HepG2 (cell line): Measurements from ENCODE around the gene FAM174A. TPM values are rescaled to one million over a fixed set of nuclear protein-coding genes. Genes with fewer than 3 reads are reported as not detected.
A peak's percentile ranks its signal among the peaks of the same experiment; 100 is the strongest.

Experiments
- ATAC-seq: fragments of 200-7000 bp; cut with Tn5 transposase; 3 replicates; pipeline ENCODE4 v1.9.1; 2020; ENCODE audit warnings: mild to moderate bottlenecking, moderate library complexity
- BruUV-seq: library from RNA; stranded (reverse); fragments of 400-500 nt; replicated peaks from 2 replicates; lab custom pipeline; 2021; lab: Mats Ljungman, UMichigan
- CTCF ChIA-PET: fragments of 300-600 bp; formaldehyde crosslinking; extraction: SDS; loops from one replicate; lab custom pipeline; 2021; ENCODE audit warnings: low total read pairs, inconsistent platforms, low intra/inter-chr PET ratio; lab: Yijun Ruan, JAX
- POLR2A ChIA-PET: fragments of 350-600 bp; sonication (Branson Sonifier 250); formaldehyde crosslinking; loops from one replicate; lab custom pipeline; 2020; ENCODE audit warnings: antibody characterized with exemption, inconsistent platforms; lab: Yijun Ruan, JAX
- DNase-seq: peaks from one replicate; pipeline ENCODE4 v3.0.0-alpha.2; 2015; ENCODE audit warnings: low spot score
- FAIRE-seq: peaks from 3 replicates; lab custom pipeline; 2011; peaks lifted over from hg19 to GRCh38; lab: Jason Lieb, UNC
- H2AFZ ChIP-seq: one replicate; pipeline ENCODE4 v1.6.1; 2011; ENCODE audit warnings: low read length, inconsistent platforms
- H3K27ac ChIP-seq: fragments of 300-600 bp; 3 replicates; pipeline ENCODE4 v1.8.0; 2011; ENCODE audit warnings: mixed run types, mild to moderate bottlenecking, mixed read lengths, low read length, inconsistent platforms; ENCODE audit not compliant: insufficient read depth; ENCODE audit errors: extremely low read length
- H3K27me3 ChIP-seq, 2 experiments: fragments of 200-600 bp in 1 of 2; 2 replicates in 1 of 2; 3 replicates in 1 of 2; pipeline versions ENCODE4 v1.6.0 to v1.8.0; 2011; ENCODE audit warnings: low read length in 2 of 2, mild to moderate bottlenecking in 2 of 2, moderate library complexity in 2 of 2, inconsistent platforms in 1 of 2; ENCODE audit not compliant: insufficient read depth in 2 of 2, control insufficient read depth in 1 of 2
- H3K36me3 ChIP-seq, 2 experiments: fragments of 200-600 bp in 1 of 2; replicated peaks in 1 of 2; 2 replicates in 1 of 2; 3 replicates in 1 of 2; pipeline versions ENCODE4 v1.5.1 to v1.8.0; 2011; ENCODE audit warnings: low read length in 2 of 2, inconsistent platforms in 1 of 2; ENCODE audit not compliant: insufficient read depth in 2 of 2, control insufficient read depth in 1 of 2
- H3K4me1 ChIP-seq: 2 replicates; pipeline ENCODE4 v1.5.1; 2012; ENCODE audit warnings: low read length, inconsistent platforms; ENCODE audit not compliant: insufficient read depth
- H3K4me2 ChIP-seq: 2 replicates; pipeline ENCODE4 v1.6.0; 2011; ENCODE audit warnings: low read depth, low read length, inconsistent platforms
- H3K4me3 ChIP-seq, 3 experiments: fragments of 200-600 bp in 1 of 3; sonication (generic), shearing (Covaris generic) in 1 of 3; replicated peaks in 1 of 3; 2 replicates each; pipeline ENCODE4 v1.5.1; 2011 to 2016; ENCODE audit warnings: low read length in 3 of 3, inconsistent platforms in 2 of 3, low read depth in 2 of 3, mild to moderate bottlenecking in 2 of 3, control low read depth in 1 of 3, mixed read lengths in 1 of 3; ENCODE audit not compliant: insufficient read depth in 1 of 3
- H3K79me2 ChIP-seq: one replicate; pipeline ENCODE4 v1.6.1; 2011; ENCODE audit warnings: low read length, inconsistent platforms; ENCODE audit not compliant: insufficient read depth
- H3K9ac ChIP-seq: 2 replicates; pipeline ENCODE4 v1.6.0; 2011; ENCODE audit warnings: mild to moderate bottlenecking, low read depth, low read length, inconsistent platforms; ENCODE audit not compliant: insufficient read depth
- H3K9me3 ChIP-seq: 2 replicates; pipeline ENCODE4 v1.5.1; 2012; ENCODE audit warnings: mild to moderate bottlenecking, low read length
- H4K20me1 ChIP-seq: 2 replicates; pipeline ENCODE4 v1.6.0; 2011; ENCODE audit warnings: inconsistent platforms, mild to moderate bottlenecking, low read length, moderate library complexity; ENCODE audit not compliant: insufficient read depth
- HES4 ChIP-seq: sonication (generic); formaldehyde crosslinking; IDR thresholded peaks from 2 replicates; pipeline ENCODE4 v1.9.0; 2021; ENCODE audit warnings: mild to moderate bottlenecking, missing genetic modification reagents, borderline replicate concordance
- KIAA2018 ChIP-seq: sonication (generic); formaldehyde crosslinking; IDR thresholded peaks from 2 replicates; pipeline ENCODE4 v1.5.0; 2020; ENCODE audit warnings: mild to moderate bottlenecking, missing genetic modification reagents, borderline replicate concordance
- MAFF ChIP-seq: IDR thresholded peaks from 2 replicates; pipeline ENCODE4 v1.6.1; 2011; ENCODE audit warnings: low read depth, low read length, improper control_type of control experiment
- MAFK ChIP-seq, 2 experiments: IDR thresholded peaks in 1 of 2; conservative IDR thresholded peaks in 1 of 2; 2 replicates each; pipeline ENCODE4 v1.6.1; 2011; ENCODE audit warnings: improper control_type of control experiment in 2 of 2, low read length in 2 of 2
- NFE2L2 ChIP-seq: fragments of 150-350 bp; IDR thresholded peaks from 2 replicates; pipeline ENCODE4 v1.6.1; 2014; ENCODE audit warnings: low read length
- ZNF264 ChIP-seq: sonication (generic); formaldehyde crosslinking; IDR thresholded peaks from 2 replicates; pipeline ENCODE4 v1.4.0; 2020; ENCODE audit warnings: missing genetic modification reagents
- in situ Hi-C: cut with HindIII; loops from 2 replicates; pipeline ENCODE4 v1.10.0; 2017; ENCODE audit warnings: low pct_unique_long_range_greater_than_20kb; ENCODE audit not compliant: extremely low pct_ligation_motif_present
- intact Hi-C: fragments of 100-400 bp; cut with micrococcal nuclease; formaldehyde crosslinking; loops from one replicate; pipeline ENCODE4 v1.10.0; 2022; ENCODE audit not compliant: unreplicated experiment
- polyA plus RNA-seq, 8 experiments: library from polyadenylated mRNA; depleted of rRNA in 3 of 8; stranded (reverse) in 7 of 8; unstranded in 1 of 8; fragments of >200 nt; fragmentation: Illumina TruSeq in 4 of 8; extraction: Trizol in 4 of 8; gene quantifications; 2 replicates each; pipeline versions ENCODE4 v1.2.1 to v1.2.3, GENCODE V29; 2011 to 2016; ENCODE audit warnings: low read depth in 4 of 8, missing spikeins in 1 of 8, mixed read lengths in 1 of 8; ENCODE audit not compliant: insufficient read depth in 1 of 8
- total RNA-seq, 5 experiments: library from RNA; depleted of rRNA; stranded (reverse); fragments of >200 nt; fragmentation: Illumina TruSeq; extraction: Trizol; gene quantifications; 2 replicates each; pipeline ENCODE4 v1.2.3, GENCODE V29; 2016; ENCODE audit warnings: low read depth in 1 of 5

The FAM174A gene
- total and polyA plus RNA-seq, 2 of the 13 experiments (the other 11 are each of a cell fraction or from before 2014, with no cell fraction given): 6.8 to 7.8 TPM

DNA sequence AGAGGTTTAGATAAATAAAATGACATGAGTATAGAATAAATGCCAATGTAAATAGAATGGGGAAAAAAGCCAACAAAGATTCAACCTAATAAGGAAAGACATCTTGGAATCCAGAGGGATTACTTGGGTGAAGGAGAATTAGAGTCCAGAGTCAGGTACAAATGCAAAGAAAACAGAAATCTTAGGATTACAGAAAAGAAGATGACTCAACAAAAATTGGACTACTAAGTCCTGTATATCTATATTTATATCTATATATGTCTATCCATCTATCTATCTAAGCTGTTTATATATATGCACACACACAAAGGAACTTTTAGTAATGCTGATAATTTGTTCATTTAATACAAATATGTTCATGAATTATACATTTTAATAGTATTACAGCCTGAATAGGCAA is 27.6 kb downstream of the FAM174A start:
- no peak for FAIRE-seq
- Histone ChIP-seq H3K4me1 (peaks cover 8% of the 10 kb centered on the region; the same call in 1 of the 2 replicates), H3K9me3 (no peaks in the 10 kb centered on the region), H3K27me3 (no peaks in the 10 kb centered on the region)
- TF ChIP-seq MAFK (conservative IDR thresholded peaks at IDR 0.05 in 1 of 2, IDR thresholded peaks at IDR 0.05 in 1 of 2; ENCODE audit: low read length in 2 of 2) (peak in 1 of 2 experiments; percentile 57; a peak in 2 of 4 replicates), HES4 (no peak), NFE2L2 (peak; percentile 45; the same call in 1 of the 2 replicates), MAFF (peak; percentile 36; the same call in 1 of the 2 replicates), KIAA2018 (CRISPR knock-in tag) (no peak), ZNF264 (CRISPR knock-in tag) (no peak)
- TF ChIP-seq, all 625 proteins: peak for 3
- ATAC-seq (no peak), DNase-seq (no peak)
- H4K20me1 ChIP-seq: no peaks in the 10 kb centered on the region
- no TSS peak for BruUV-seq
- ChIA-PET CTCF (no interaction called here), POLR2A (no interaction called here)
- H2AFZ ChIP-seq: no peak overlapping the region
- 0 out of 5 replicates have a peak, but pooled peaks cover 0 to 2% of the 10 kb centered on the region in 2 experiments for H3K36me3 ChIP-seq
- H3K79me2 ChIP-seq: no peaks in the 10 kb centered on the region
- no peak overlapping the region for H3K9ac ChIP-seq
- intact Hi-C loops: no loop called here
- in situ Hi-C loops: no loop called here
- no peak overlapping the region for H3K4me3 ChIP-seq
- no peak overlapping the region for H3K4me2 ChIP-seq
- H3K27ac ChIP-seq: no peak overlapping the region
